ENCODE results near the gene KCNJ6.

Gene KCNJ6

DNA sequence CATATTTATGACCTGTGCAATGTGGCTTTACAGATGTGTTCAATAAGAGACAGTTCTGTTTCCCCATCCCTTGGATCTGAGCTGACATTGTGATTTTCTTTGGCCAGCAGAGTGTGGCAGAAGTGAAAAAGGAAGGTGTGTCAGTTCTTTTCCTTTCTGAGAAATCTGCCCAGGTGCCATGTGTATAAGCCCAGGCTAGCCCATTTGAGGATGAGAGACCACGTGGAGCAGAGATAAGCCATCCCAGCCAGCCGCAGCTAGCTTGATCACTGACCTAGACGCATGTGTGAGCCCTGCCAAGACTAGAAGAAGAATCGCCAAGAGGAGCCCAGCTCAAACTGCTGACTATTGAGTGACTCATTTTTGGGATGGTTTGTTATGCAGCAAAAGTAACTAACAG is 127.8 kb downstream of the KCNJ6 start:
- Histone ChIP-seq H3K9ac (ENCODE audit: low read depth, low read length) (no peak overlapping the region), H3K27me3 (ENCODE audit: insufficient read depth, low read length) (no peaks in the 10 kb centered on the region), H3K4me1 (ENCODE audit: insufficient read depth, low read length) (no peaks in the 10 kb centered on the region), H3K4me3 (ENCODE audit: low read length) (no peak overlapping the region), H3K9me3 (ENCODE audit: insufficient read depth, low read depth, low read length) (no peaks in the 10 kb centered on the region; the same call in 1 of the 2 replicates), H3K27ac (ENCODE audit: low read length) (no peak overlapping the region), H3K36me3 (ENCODE audit: insufficient read depth, low read depth, low read length) (no peaks in the 10 kb centered on the region)

DNA sequence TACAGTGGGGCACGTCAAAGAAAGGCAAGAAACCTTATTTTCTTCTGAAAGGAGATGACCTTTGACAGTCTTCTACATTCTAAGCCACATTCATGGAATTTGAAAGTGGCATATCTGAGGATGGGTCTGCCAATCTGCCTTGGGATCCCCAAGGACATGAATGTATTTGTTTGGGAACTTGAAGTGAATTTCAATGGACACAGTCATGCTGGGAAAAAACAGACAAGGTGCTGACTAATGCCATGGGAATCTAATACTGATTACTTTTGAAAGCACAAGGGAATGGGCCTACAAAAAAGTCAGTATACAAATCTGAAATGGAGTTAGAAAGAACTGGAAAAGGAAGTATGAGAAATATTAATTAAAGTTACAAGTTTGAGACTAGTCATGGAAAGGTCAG is 128.8 kb downstream of the KCNJ6 start:
- Histone ChIP-seq H3K9ac (ENCODE audit: low read depth, low read length) (no peak overlapping the region), H3K27ac (ENCODE audit: low read length) (no peak overlapping the region), H3K4me1 (ENCODE audit: insufficient read depth, low read length) (no peaks in the 10 kb centered on the region), H3K4me3 (ENCODE audit: low read length) (no peak overlapping the region), H3K9me3 (ENCODE audit: insufficient read depth, low read depth, low read length) (no peaks in the 10 kb centered on the region; the same call in 1 of the 2 replicates), H3K27me3 (ENCODE audit: insufficient read depth, low read length) (no peaks in the 10 kb centered on the region), H3K36me3 (ENCODE audit: insufficient read depth, low read depth, low read length) (no peaks in the 10 kb centered on the region)

DNA sequence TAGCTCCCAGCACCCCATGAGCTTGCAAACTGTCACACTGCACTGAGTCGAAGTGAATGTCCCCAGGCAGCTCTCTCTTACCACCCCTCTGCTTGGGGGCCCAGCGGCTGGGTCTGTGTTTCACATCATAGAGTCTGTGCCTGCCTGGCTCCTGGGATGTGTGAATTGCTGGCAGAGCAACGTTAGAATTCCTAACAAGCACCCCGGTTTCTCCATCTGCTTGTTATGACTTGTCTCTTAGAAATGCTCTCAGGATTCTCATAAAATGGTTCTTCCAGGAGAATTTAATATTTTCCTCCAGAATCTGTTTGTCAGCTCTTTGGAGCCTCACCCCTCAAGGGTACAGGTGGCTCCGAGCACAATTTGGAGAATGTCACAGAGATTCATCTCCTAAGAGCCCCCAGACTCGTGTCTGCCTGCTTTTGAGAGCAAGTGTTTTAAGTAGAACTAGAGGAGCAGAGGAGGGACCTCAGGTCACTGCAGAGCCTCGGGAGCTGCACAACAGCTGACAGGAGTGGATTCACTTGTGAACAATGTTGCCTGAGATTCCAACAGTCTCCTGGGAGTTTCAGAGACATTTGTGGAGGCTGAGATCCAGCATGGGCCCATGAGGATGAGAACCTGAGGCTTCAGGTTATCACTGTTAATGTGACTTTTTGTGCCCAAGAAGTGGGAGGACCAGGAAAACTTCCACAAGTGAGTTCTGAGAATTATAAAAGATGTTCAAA is 131.5 kb downstream of the KCNJ6 start:
- no peaks in the 10 kb centered on the region for H3K27me3 ChIP-seq (ENCODE audit: insufficient read depth, low read length)
- H3K9ac ChIP-seq (ENCODE audit: low read depth, low read length): no peak overlapping the region
- H3K9me3 ChIP-seq (ENCODE audit: insufficient read depth, low read depth, low read length): no peaks in the 10 kb centered on the region; the same call in 1 of the 2 replicates
- no peak overlapping the region for H3K4me3 ChIP-seq (ENCODE audit: low read length)
- no peaks in the 10 kb centered on the region for H3K4me1 ChIP-seq (ENCODE audit: insufficient read depth, low read length)
- H3K27ac ChIP-seq (ENCODE audit: low read length): no peak overlapping the region
- H3K36me3 ChIP-seq (ENCODE audit: insufficient read depth, low read depth, low read length): no peaks in the 10 kb centered on the region

DNA sequence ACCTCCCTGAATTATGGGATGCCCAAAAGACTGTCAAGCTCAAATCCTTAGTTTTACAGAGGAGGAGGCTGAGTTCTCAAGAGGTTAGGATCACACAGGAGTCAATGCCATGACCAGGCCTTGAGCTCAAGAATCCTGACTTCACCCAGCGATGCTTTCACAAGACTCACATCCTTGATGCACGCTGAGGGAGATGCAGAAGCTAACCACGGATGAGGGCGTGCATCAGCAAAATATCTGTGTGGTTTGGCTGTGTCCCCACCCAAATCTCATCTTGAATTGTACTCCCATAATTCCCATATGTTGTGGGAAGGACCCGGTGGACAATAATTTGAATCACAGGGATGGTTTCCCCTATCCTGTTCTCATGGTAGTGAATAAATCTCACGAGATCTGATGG is 133.2 kb downstream of the KCNJ6 start:
- Histone ChIP-seq H3K4me1 (ENCODE audit: insufficient read depth, low read length) (no peaks in the 10 kb centered on the region), H3K36me3 (ENCODE audit: insufficient read depth, low read depth, low read length) (no peaks in the 10 kb centered on the region), H3K4me3 (ENCODE audit: low read length) (no peak overlapping the region), H3K27ac (ENCODE audit: low read length) (no peak overlapping the region), H3K9ac (ENCODE audit: low read depth, low read length) (no peak overlapping the region), H3K27me3 (ENCODE audit: insufficient read depth, low read length) (no peaks in the 10 kb centered on the region), H3K9me3 (ENCODE audit: insufficient read depth, low read depth, low read length) (no peaks in the 10 kb centered on the region; the same call in 1 of the 2 replicates)

DNA sequence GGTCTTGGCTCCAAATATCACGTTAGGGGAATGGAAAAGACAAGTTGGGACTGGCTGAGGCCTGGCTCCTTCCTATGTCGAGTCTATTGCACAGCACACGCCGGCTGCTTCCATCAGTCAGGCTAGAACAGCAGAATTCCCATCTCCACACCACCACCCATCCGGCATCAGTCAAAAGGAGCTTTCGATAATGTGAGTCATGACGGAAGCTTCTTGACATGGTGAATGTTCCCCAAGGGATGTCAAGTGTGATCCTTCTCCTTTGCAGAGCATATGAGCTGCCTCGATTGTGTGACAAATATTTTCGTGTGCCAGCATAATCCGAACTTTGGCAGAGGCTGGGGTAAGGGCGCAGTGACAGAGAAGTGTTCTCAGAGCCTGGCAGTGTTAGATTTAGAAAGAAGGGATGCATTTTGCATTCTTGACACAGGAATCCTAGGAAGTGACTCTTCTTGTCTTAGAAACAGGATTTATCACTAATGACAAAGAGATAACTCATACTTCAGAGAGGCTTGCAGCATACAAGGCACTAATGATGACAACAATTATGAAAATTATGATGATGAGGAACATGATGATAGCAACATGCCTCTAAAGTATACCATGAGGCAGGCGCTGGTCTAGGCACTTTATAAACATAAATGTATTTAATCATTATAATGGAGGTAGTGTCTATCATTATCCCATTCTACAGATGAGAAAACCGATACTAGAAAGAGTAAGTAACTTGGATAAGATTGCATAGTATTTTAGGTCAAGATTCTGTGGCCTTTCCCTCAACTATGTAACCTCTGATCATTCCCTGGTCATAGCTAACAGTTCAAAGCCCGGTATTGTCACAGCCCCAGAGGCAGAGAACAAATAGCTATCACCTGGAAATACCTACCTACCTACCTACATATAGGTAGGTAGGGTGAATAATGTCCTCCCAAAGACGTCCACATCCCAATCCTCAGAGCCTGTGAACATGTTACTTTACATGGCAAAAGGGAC is 135.0 kb downstream of the KCNJ6 start:
- Histone ChIP-seq H3K4me1 (ENCODE audit: insufficient read depth, low read length) (no peaks in the 10 kb centered on the region), H3K4me3 (ENCODE audit: low read length) (no peak overlapping the region), H3K36me3 (ENCODE audit: insufficient read depth, low read depth, low read length) (no peaks in the 10 kb centered on the region), H3K9me3 (ENCODE audit: insufficient read depth, low read depth, low read length) (no peaks in the 10 kb centered on the region; the same call in 1 of the 2 replicates), H3K27me3 (ENCODE audit: insufficient read depth, low read length) (no peaks in the 10 kb centered on the region), H3K9ac (ENCODE audit: low read depth, low read length) (no peak overlapping the region), H3K27ac (ENCODE audit: low read length) (no peak overlapping the region)

DNA sequence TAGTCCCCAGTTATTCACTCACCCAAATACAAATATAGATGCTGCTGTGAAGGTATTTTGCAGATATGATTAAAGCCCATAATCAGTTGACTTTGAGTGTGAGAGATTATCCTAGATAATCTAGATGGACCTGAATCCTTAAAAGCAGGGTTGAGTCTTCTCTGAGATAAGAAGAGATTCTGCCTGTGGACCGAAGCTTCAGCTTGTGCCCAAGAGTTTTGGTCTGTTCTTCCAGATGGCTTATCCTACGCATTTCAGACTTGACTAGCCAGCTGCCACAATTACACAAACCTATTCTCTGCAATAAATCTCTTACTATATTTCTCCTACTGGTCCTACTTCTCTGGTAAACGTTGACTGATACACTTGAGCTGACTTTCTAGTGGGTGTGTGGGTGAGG is 145.1 kb downstream of the KCNJ6 start:
- no peaks in the 10 kb centered on the region for H3K36me3 ChIP-seq (ENCODE audit: insufficient read depth, low read depth, low read length)
- no peaks in the 10 kb centered on the region for H3K27me3 ChIP-seq (ENCODE audit: insufficient read depth, low read length)
- no peaks in the 10 kb centered on the region; the same call in 1 of the 2 replicates for H3K4me1 ChIP-seq (ENCODE audit: insufficient read depth, low read length)
- H3K27ac ChIP-seq (ENCODE audit: low read length): no peak overlapping the region
- H3K9ac ChIP-seq (ENCODE audit: low read depth, low read length): no peak overlapping the region
- H3K4me3 ChIP-seq (ENCODE audit: low read length): no peak overlapping the region
- peaks cover 12% of the 10 kb centered on the region; the same call in 1 of the 2 replicates for H3K9me3 ChIP-seq (ENCODE audit: insufficient read depth, low read depth, low read length)

DNA sequence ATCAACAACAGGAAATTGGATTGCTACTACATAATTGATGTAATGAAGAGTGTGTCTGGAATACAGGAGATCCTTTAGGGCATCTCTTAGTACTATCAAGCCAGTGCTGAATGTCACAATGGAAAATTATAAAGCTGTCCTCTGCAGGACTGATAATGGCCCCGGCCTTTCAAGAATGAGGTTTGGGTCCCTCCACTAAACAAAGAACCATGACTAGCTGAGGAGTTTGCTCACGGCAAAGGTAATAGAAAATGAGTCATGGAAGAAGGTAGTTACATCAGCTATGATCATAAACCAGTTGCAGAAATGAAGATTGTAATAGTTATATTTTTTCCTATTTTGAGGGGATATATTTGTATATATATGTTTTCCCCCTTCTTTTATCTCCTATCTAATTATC is 145.8 kb downstream of the KCNJ6 start:
- Histone ChIP-seq H3K9ac (ENCODE audit: low read depth, low read length) (no peak overlapping the region), H3K27me3 (ENCODE audit: insufficient read depth, low read length) (no peaks in the 10 kb centered on the region), H3K9me3 (ENCODE audit: insufficient read depth, low read depth, low read length) (peaks cover 12% of the 10 kb centered on the region; the same call in 1 of the 2 replicates), H3K4me3 (ENCODE audit: low read length) (no peak overlapping the region), H3K36me3 (ENCODE audit: insufficient read depth, low read depth, low read length) (no peaks in the 10 kb centered on the region), H3K4me1 (ENCODE audit: insufficient read depth, low read length) (no peaks in the 10 kb centered on the region; the same call in 1 of the 2 replicates), H3K27ac (ENCODE audit: low read length) (no peak overlapping the region)

DNA sequence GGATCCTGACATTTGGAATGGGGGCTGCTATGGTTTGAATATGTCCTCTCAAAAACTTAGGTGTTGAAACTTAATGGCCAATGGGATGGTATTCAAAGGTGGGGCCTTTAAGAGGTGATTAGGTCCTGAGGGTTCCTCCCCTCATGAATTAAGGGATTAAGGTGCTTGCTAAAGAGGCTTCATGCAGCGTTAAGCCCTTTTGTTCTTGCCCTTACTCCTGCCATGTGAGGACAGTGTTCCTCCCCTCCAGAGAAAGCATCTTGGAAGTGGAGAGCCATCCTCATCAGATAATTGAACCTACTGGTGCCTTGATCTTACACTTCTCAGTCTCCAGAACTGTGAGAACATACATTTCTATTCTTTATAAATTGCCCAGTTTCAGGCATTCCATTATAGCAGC is 146.6 kb downstream of the KCNJ6 start:
- Histone ChIP-seq H3K9ac (ENCODE audit: low read depth, low read length) (no peak overlapping the region), H3K27ac (ENCODE audit: low read length) (no peak overlapping the region), H3K36me3 (ENCODE audit: insufficient read depth, low read depth, low read length) (no peaks in the 10 kb centered on the region), H3K4me1 (ENCODE audit: insufficient read depth, low read length) (no peaks in the 10 kb centered on the region; the same call in 1 of the 2 replicates), H3K9me3 (ENCODE audit: insufficient read depth, low read depth, low read length) (peaks cover 12% of the 10 kb centered on the region; the same call in 1 of the 2 replicates), H3K27me3 (ENCODE audit: insufficient read depth, low read length) (no peaks in the 10 kb centered on the region), H3K4me3 (ENCODE audit: low read length) (no peak overlapping the region)

DNA sequence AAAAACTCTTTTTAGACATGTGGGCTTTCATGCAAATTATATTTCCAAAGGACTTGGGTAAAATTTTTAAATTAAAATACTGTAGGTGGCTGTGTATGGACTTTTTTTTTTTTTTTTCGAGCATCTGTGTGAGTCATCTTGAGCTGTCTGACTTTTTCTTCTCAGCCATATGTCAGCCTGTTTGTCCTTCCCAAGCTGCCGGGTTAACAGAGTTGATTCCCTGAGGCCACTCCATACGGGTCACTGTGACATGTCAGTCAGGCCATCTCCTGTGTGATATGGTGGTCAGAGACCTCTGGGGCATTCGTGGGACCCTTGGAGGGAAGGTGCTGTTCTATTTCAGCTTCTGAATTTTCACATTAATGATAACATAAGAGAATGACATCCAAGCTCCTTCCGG is 148.3 kb downstream of the KCNJ6 start:
- no peaks in the 10 kb centered on the region for H3K36me3 ChIP-seq (ENCODE audit: insufficient read depth, low read depth, low read length)
- H3K4me1 ChIP-seq (ENCODE audit: insufficient read depth, low read length): no peaks in the 10 kb centered on the region; the same call in 1 of the 2 replicates
- peaks cover 12% of the 10 kb centered on the region; the same call in 1 of the 2 replicates for H3K9me3 ChIP-seq (ENCODE audit: insufficient read depth, low read depth, low read length)
- H3K4me3 ChIP-seq (ENCODE audit: low read length): no peak overlapping the region
- no peak overlapping the region for H3K9ac ChIP-seq (ENCODE audit: low read depth, low read length)
- H3K27me3 ChIP-seq (ENCODE audit: insufficient read depth, low read length): no peaks in the 10 kb centered on the region
- no peak overlapping the region for H3K27ac ChIP-seq (ENCODE audit: low read length)

DNA sequence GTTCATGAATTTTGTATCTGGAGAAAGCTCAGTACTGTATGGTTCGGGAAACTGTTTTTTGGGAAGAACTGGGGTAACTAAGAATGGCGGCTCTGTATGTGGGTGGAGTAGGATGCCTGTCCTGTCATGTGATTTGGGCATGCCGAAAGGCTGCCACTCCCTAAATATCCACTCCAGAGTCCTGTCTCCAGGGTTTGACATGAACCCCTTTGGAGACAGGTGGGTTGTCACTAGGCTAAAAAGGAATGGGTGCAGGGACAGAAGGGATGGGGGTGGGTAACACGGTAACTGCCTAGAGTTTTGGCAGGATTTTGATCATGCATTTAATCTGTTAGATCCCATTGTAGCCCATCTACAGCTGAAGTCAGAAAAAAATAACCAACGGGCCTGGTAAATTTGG is 150.1 kb downstream of the KCNJ6 start:
- Histone ChIP-seq H3K9me3 (ENCODE audit: insufficient read depth, low read depth, low read length) (peaks cover 12% of the 10 kb centered on the region; the same call in 1 of the 2 replicates), H3K4me1 (ENCODE audit: insufficient read depth, low read length) (no peaks in the 10 kb centered on the region; the same call in 1 of the 2 replicates), H3K27me3 (ENCODE audit: insufficient read depth, low read length) (no peaks in the 10 kb centered on the region), H3K27ac (ENCODE audit: low read length) (no peak overlapping the region), H3K9ac (ENCODE audit: low read depth, low read length) (no peak overlapping the region), H3K36me3 (ENCODE audit: insufficient read depth, low read depth, low read length) (no peaks in the 10 kb centered on the region), H3K4me3 (ENCODE audit: low read length) (no peak overlapping the region)

DNA sequence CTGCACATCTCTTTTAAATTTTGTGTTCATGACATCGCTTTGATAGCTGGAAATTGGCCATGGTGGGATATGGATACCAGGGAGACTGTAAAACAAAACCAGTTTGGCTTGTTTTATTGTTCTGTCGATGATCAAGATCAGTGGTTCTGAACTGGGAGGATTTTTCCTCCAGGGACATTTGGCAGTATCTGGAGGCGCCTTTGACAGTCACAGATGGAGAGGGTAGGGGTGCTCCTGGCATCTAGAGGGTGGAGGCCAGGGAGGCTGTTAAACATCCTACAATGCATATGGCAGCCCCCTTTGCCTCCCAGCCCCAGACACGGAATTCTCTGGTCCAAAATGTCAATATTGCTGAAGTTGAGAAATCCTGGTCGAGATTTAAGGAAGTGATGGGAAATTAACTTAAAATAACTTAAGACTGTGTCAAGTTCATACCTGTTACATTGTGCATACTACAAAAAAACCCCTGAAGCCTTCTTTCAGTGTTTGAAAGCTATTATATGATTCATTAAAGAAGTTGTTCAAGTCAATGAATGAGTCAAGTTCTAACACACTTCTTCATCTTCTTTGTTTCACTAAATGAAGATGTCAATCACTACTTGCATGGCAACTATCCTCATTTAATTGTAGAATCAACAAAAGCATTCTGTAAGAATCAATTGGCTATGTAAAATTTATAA is 150.9 kb downstream of the KCNJ6 start:
- no peaks in the 10 kb centered on the region for H3K36me3 ChIP-seq (ENCODE audit: insufficient read depth, low read depth, low read length)
- no peak overlapping the region for H3K4me3 ChIP-seq (ENCODE audit: low read length)
- no peak overlapping the region for H3K27ac ChIP-seq (ENCODE audit: low read length)
- no peaks in the 10 kb centered on the region; the same call in 1 of the 2 replicates for H3K4me1 ChIP-seq (ENCODE audit: insufficient read depth, low read length)
- H3K9me3 ChIP-seq (ENCODE audit: insufficient read depth, low read depth, low read length): peaks cover 12% of the 10 kb centered on the region; the same call in 1 of the 2 replicates
- H3K27me3 ChIP-seq (ENCODE audit: insufficient read depth, low read length): no peaks in the 10 kb centered on the region
- H3K9ac ChIP-seq (ENCODE audit: low read depth, low read length): no peak overlapping the region

Data from iPS-20b (cell line).